Neuronal stem cell (in vitro differentiated cells): ENCODE measurements around the gene PRDM1.

Source experiments
- DNase-seq: peaks from one replicate; pipeline ENCODE4 v3.0.0-alpha.2; 2013; ENCODE audit warnings: low spot score
- H2AFZ ChIP-seq: one replicate; pipeline ENCODE4 v1.6.1; 2013; ENCODE audit warnings: mild to moderate bottlenecking, low read length, inconsistent platforms
- H2AK5ac ChIP-seq: 2 replicates; pipeline ENCODE4 v1.6.1; 2013; ENCODE audit warnings: low read depth, mild to moderate bottlenecking, inconsistent platforms, low read length, moderate library complexity, mixed read lengths
- H2BK120ac ChIP-seq: 2 replicates; pipeline ENCODE4 v1.6.1; 2013; ENCODE audit warnings: low read depth, mild to moderate bottlenecking, inconsistent platforms, low read length, moderate library complexity, mixed read lengths
- H2BK12ac ChIP-seq: one replicate; pipeline ENCODE4 v1.6.1; 2013; ENCODE audit warnings: low read length, inconsistent platforms
- H2BK15ac ChIP-seq: 2 replicates; pipeline ENCODE4 v1.6.1; 2013; ENCODE audit warnings: mild to moderate bottlenecking, low read length, inconsistent platforms, mixed read lengths
- H2BK5ac ChIP-seq: one replicate; pipeline ENCODE4 v1.6.1; 2013; ENCODE audit warnings: inconsistent platforms, mild to moderate bottlenecking, low read length, moderate library complexity
- H3K14ac ChIP-seq: one replicate; pipeline ENCODE4 v1.6.1; 2013; ENCODE audit warnings: low read length, inconsistent platforms
- H3K18ac ChIP-seq: 2 replicates; pipeline ENCODE4 v1.6.1; 2013; ENCODE audit warnings: low read length, inconsistent platforms
- H3K23ac ChIP-seq: 2 replicates; pipeline ENCODE4 v1.6.1; 2013; ENCODE audit warnings: low read depth, mild to moderate bottlenecking, mixed read lengths, low read length, inconsistent platforms; ENCODE audit not compliant: poor library complexity
- H3K27ac ChIP-seq: replicated peaks from 3 replicates; pipeline ENCODE4 v1.5.1; 2013; ENCODE audit warnings: low read length, inconsistent platforms
- H3K27me3 ChIP-seq, 3 experiments: 2 replicates each; pipeline ENCODE4 v1.6.1; 2013; ENCODE audit warnings: low read length in 3 of 3, mild to moderate bottlenecking in 2 of 3, inconsistent platforms in 1 of 3, low read depth in 1 of 3, mixed read lengths in 1 of 3, moderate library complexity in 1 of 3; ENCODE audit not compliant: control insufficient read depth in 3 of 3, insufficient read depth in 3 of 3
- H3K36me3 ChIP-seq, 2 donors: replicated peaks in 1 of 2; 2 replicates each; pipeline ENCODE4 v1.6.1; 2013; ENCODE audit warnings: low read length in 2 of 2; ENCODE audit not compliant: control insufficient read depth in 2 of 2, insufficient read depth in 2 of 2
- H3K4ac ChIP-seq: 2 replicates; pipeline ENCODE4 v1.6.1; 2013; ENCODE audit warnings: inconsistent platforms, mild to moderate bottlenecking, low read length, moderate library complexity
- H3K4me1 ChIP-seq, 2 donors: 1 replicate in 1 of 2; 2 replicates in 1 of 2; pipeline ENCODE4 v1.6.1; 2013; ENCODE audit warnings: low read length in 2 of 2, low read depth in 1 of 2; ENCODE audit not compliant: control insufficient read depth in 2 of 2, insufficient read depth in 1 of 2
- H3K4me2 ChIP-seq: one replicate; pipeline ENCODE4 v1.6.1; 2013; ENCODE audit warnings: mild to moderate bottlenecking, low read length, inconsistent platforms; ENCODE audit not compliant: insufficient read depth, poor library complexity, severe bottlenecking
- H3K4me3 ChIP-seq, 2 donors: 2 replicates each; pipeline ENCODE4 v1.5.1; 2013; ENCODE audit warnings: low read length in 2 of 2, mild to moderate bottlenecking in 2 of 2, inconsistent platforms in 1 of 2, moderate library complexity in 1 of 2
- H3K79me1 ChIP-seq: one replicate; pipeline ENCODE4 v1.6.1; 2013; ENCODE audit warnings: low read depth, mild to moderate bottlenecking, inconsistent platforms, low read length, moderate library complexity
- H3K9ac ChIP-seq: one replicate; pipeline ENCODE4 v1.6.1; 2013; ENCODE audit warnings: mild to moderate bottlenecking, low read depth, low read length, inconsistent platforms; ENCODE audit not compliant: poor library complexity
- H3K9me3 ChIP-seq, 2 donors: replicated peaks in 1 of 2; 2 replicates each; pipeline versions ENCODE3 to v1.6.1; 2013; ENCODE audit warnings: low read length in 2 of 2, mild to moderate bottlenecking in 2 of 2, inconsistent platforms in 1 of 2, low read depth in 1 of 2, mixed read lengths in 1 of 2, moderate library complexity in 1 of 2; ENCODE audit not compliant: control insufficient read depth in 2 of 2, insufficient read depth in 1 of 2
- H4K8ac ChIP-seq: one replicate; pipeline ENCODE4 v1.6.1; 2013; ENCODE audit warnings: low read depth, mild to moderate bottlenecking, inconsistent platforms, low read length, moderate library complexity
- H4K91ac ChIP-seq: one replicate; pipeline ENCODE4 v1.6.1; 2013; ENCODE audit warnings: low read length, low read depth, mild to moderate bottlenecking, inconsistent platforms; ENCODE audit not compliant: poor library complexity
- WGBS, 2 donors: extraction: QIAGEN DNeasy Blood & Tissue Kit; methylation state at CpG; one replicate each; pipeline ENCODE4 v1.1.7; 2013; ENCODE audit warnings: missing lambda C conversion rate in 2 of 2, mixed read lengths in 1 of 2; ENCODE audit not compliant: insufficient read length in 2 of 2, insufficient replicate concordance in 1 of 2; ENCODE audit errors: extremely low coverage in 2 of 2; 5-methylcytosine and 5-hydroxymethylcytosine counted together

PRDM1 gene

GRCh38 chr6:106056060-106056745 lies 29.9 kb upstream of the PRDM1 start:
- H4K91ac ChIP-seq, result no peak overlapping the region
- H2AK5ac ChIP-seq, result no peak overlapping the region
- no peaks in the 10 kb centered on the region for H3K36me3 ChIP-seq
- no peaks in the 10 kb centered on the region for H3K79me1 ChIP-seq
- H3K4me3 ChIP-seq, result no peak overlapping the region
- DNase-seq, result no peak
- no peak overlapping the region for H2AFZ ChIP-seq
- no peak overlapping the region for H3K14ac ChIP-seq
- H2BK12ac ChIP-seq, result no peak overlapping the region
- no CpG with 5 or more reads among the region's 5 CpGs for WGBS, 2 donors
- H3K27me3 ChIP-seq, result peaks cover 0 to 52% (median 0%) of the 10 kb centered on the region in 3 experiments
- no peaks in the 10 kb centered on the region for H3K9me3 ChIP-seq
- H2BK5ac ChIP-seq, result no peak overlapping the region
- H3K23ac ChIP-seq, result no peak overlapping the region
- H2BK120ac ChIP-seq, result no peak overlapping the region
- no peak overlapping the region for H3K9ac ChIP-seq
- no peak overlapping the region for H3K4me2 ChIP-seq
- H3K4me1 ChIP-seq, result peaks cover 4 to 11% of the 10 kb centered on the region in 2 donors
- no peak overlapping the region for H3K18ac ChIP-seq
- no peak overlapping the region for H4K8ac ChIP-seq
- H3K27ac ChIP-seq, result no peak overlapping the region
- H3K4ac ChIP-seq, result no peak overlapping the region
- no peak overlapping the region for H2BK15ac ChIP-seq

DNA sequence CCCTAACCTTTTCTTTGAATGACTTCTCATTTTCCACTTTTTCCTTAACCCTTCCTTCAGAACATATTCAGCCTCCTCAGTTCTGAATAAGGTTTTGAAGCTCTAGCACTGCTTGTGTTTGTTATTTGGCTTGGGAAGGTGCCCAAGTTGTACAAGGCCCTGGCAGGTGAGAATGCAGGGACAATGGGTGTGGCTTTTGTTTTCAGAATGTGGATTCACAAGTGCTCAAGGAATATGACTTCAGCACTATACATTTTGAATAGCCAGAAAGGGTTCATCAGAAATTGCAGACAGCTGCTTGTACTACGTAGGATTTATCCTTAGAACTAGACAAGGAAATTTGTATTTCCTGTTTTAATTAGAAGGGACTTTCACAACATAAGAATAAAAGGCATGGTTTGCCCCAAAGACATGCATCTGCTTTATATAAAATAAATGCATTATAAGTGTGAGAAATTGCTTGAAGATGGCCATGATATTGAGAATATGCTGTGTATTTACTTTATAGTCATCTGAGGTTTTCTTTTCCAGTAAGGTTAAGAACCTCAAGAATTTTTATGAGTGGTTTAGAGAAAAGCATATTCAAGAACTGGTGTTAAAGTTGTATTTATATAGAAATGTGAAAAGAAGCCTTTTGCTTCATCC lies 29.3 kb upstream of the PRDM1 start:
- Histone ChIP-seq H2BK12ac (no peak overlapping the region), H3K79me1 (no peaks in the 10 kb centered on the region), H3K9me3 (no peaks in the 10 kb centered on the region), H2BK15ac (no peak overlapping the region), H2AK5ac (no peak overlapping the region), H4K91ac (no peak overlapping the region), H3K27ac (no peak overlapping the region), H3K23ac (no peak overlapping the region), H3K18ac (no peak overlapping the region), H3K27me3 (peaks cover 0 to 51% (median 0%) of the 10 kb centered on the region in 3 experiments), H3K14ac (no peak overlapping the region), H2BK120ac (no peak overlapping the region), H3K4me1 (peaks cover 0 to 7% of the 10 kb centered on the region in 2 donors), H3K36me3 (no peaks in the 10 kb centered on the region), H3K4me3 (no peak overlapping the region), H4K8ac (no peak overlapping the region), H3K4me2 (no peak overlapping the region), H2BK5ac (no peak overlapping the region), H3K9ac (no peak overlapping the region), H2AFZ (no peak overlapping the region), H3K4ac (no peak overlapping the region)
- no peak for DNase-seq
- no CpG with 5 or more reads among the region's 1 CpG for WGBS, 2 donors

DNA sequence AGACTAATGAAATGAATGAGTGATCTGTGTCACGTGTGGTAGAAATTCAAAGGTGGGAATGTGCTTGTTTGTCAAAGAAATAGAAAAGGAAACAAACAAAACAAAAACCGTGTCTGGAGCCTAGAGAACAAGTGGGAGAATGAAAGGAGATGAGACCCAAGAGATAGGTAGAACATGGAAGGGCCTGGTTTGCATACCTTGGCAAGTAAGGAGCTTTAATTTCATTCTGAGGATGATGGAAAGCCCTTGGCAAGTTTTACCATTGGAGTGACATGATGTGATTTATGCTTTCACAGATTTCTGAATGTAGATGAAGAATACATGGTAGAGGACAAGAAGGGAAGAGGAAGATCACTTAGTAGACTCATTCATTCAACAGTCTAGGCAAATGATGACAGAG lies 26.8 kb upstream of the PRDM1 start:
- H3K4me3 ChIP-seq, result no peak overlapping the region
- H2BK12ac ChIP-seq, result no peak overlapping the region
- H3K23ac ChIP-seq, result no peak overlapping the region
- H2BK15ac ChIP-seq, result no peak overlapping the region
- peaks cover 0 to 16% of the 10 kb centered on the region in 2 donors for H3K4me1 ChIP-seq
- no peak overlapping the region for H3K27ac ChIP-seq
- no peak for DNase-seq
- no peak overlapping the region for H3K4me2 ChIP-seq
- no peaks in the 10 kb centered on the region for H3K36me3 ChIP-seq
- H4K91ac ChIP-seq, result no peak overlapping the region
- no peak overlapping the region for H3K14ac ChIP-seq
- H3K18ac ChIP-seq, result no peak overlapping the region
- H2BK120ac ChIP-seq, result no peak overlapping the region
- H2BK5ac ChIP-seq, result no peak overlapping the region
- no peak overlapping the region for H2AFZ ChIP-seq
- H3K27me3 ChIP-seq, result peaks cover 0 to 53% (median 0%) of the 10 kb centered on the region in 3 experiments
- H3K9ac ChIP-seq, result no peak overlapping the region
- no CpG with 5 or more reads among the region's 2 CpGs for WGBS, 2 donors
- H4K8ac ChIP-seq, result no peak overlapping the region
- no peak overlapping the region for H3K4ac ChIP-seq
- H3K79me1 ChIP-seq, result no peaks in the 10 kb centered on the region
- no peaks in the 10 kb centered on the region for H3K9me3 ChIP-seq
- H2AK5ac ChIP-seq, result no peak overlapping the region

GRCh38 chr6:106060167-106060566 lies 26.0 kb upstream of the PRDM1 start:
- H2BK120ac ChIP-seq, result no peak overlapping the region
- H3K4me2 ChIP-seq, result no peak overlapping the region
- no peaks in the 10 kb centered on the region for H3K9me3 ChIP-seq
- H3K36me3 ChIP-seq, result no peaks in the 10 kb centered on the region
- peaks cover 0 to 54% (median 0%) of the 10 kb centered on the region in 3 experiments for H3K27me3 ChIP-seq
- no peak overlapping the region for H4K91ac ChIP-seq
- no peak overlapping the region for H3K4ac ChIP-seq
- H3K27ac ChIP-seq, result no peak overlapping the region
- no peak overlapping the region for H2AFZ ChIP-seq
- no peak overlapping the region for H2AK5ac ChIP-seq
- H3K18ac ChIP-seq, result no peak overlapping the region
- H4K8ac ChIP-seq, result no peak overlapping the region
- no peak overlapping the region for H2BK5ac ChIP-seq
- H3K14ac ChIP-seq, result no peak overlapping the region
- H3K23ac ChIP-seq, result no peak overlapping the region
- no peak for DNase-seq
- H2BK12ac ChIP-seq, result no peak overlapping the region
- H2BK15ac ChIP-seq, result no peak overlapping the region
- H3K4me3 ChIP-seq, result no peak overlapping the region
- no CpG with 5 or more reads among the region's 3 CpGs for WGBS, 2 donors
- no peak overlapping the region for H3K9ac ChIP-seq
- peaks cover 0 to 16% of the 10 kb centered on the region in 2 donors for H3K4me1 ChIP-seq
- no peaks in the 10 kb centered on the region for H3K79me1 ChIP-seq
